Right cardiac atrium (tissue), 5 donors: ENCODE results near the gene KCNQ5. TPM values are rescaled to one million over a fixed set of nuclear protein-coding genes. Genes with fewer than 3 reads are reported as not detected.
"Not testable (repeated sequence)": the region's sequence is repeated elsewhere in the genome, so short reads cannot be mapped to it uniquely, and the experiment has no call there.

Experiments used
- ATAC-seq, 2 donors: fragments of 200-7000 bp; cut with Tn5 transposase; one replicate each; pipeline versions ENCODE4 v1.8.0 to v1.9.1; 2020; ENCODE audit warnings: moderate library complexity in 2 of 2, mild to moderate bottlenecking in 1 of 2
- DNase-seq, 3 donors: peaks; one replicate each; pipeline ENCODE4 v3.0.0-alpha.2; 2020
- H3K27ac ChIP-seq: one replicate; pipeline ENCODE4 v1.5.1; 2013; ENCODE audit warnings: mild to moderate bottlenecking, low read length, control low read depth, moderate library complexity
- H3K27me3 ChIP-seq: one replicate; pipeline ENCODE4 v1.6.1; 2013; ENCODE audit not compliant: control insufficient read depth, insufficient read depth
- H3K4me1 ChIP-seq: one replicate; pipeline ENCODE4 v1.6.1; 2013; ENCODE audit warnings: low read length; ENCODE audit not compliant: control insufficient read depth, insufficient read depth
- H3K4me3 ChIP-seq: one replicate; pipeline ENCODE4 v1.5.1; 2013; ENCODE audit warnings: low read length, control low read depth
- H3K9me3 ChIP-seq: one replicate; pipeline ENCODE4 v1.6.1; 2013; ENCODE audit warnings: low read length; ENCODE audit not compliant: control insufficient read depth
- WGBS: extraction: QIAGEN DNeasy Blood & Tissue Kit; methylation state at CpG from one replicate; pipeline ENCODE4 v1.1.7; 2013; 5-methylcytosine and 5-hydroxymethylcytosine counted together
- intact Hi-C, 4 donors: fragments of 100-400 bp; cut with DNase I; formaldehyde crosslinking; loops; one replicate each; pipeline versions ENCODE4 v1.11.0 to v1.14.0; 2022 to 2023
- polyA plus RNA-seq: library from polyadenylated mRNA; stranded (reverse); fragments of 200-250 nt; gene quantifications from one replicate; pipeline ENCODE4 v1.2.3, GENCODE V29; 2013
- total RNA-seq, 4 donors: library from RNA; stranded (reverse); fragmentation: NEBNext Ultra II Directional; extraction: Animal tissue kit (Norgen Biotek cat#: 25700); gene quantifications; one replicate each; pipeline ENCODE4 v1.2.1, GENCODE V29; 2021
- donor health status: healthy with polysubstance abuse.
- donor health status: DM: no; HTN: yes; CAD: no.
- donor health status: DM: no; HTN: no; CAD: no.
- donor health status: DM: no; HTN: yes; CAD: no; lungs with severe emphysema.
- donor health status: DM: yes; HTN: yes; CAD: no.

Gene KCNQ5
- total and polyA plus RNA-seq, 5 donors: 0.20 to 0.68 (median 0.36) TPM; not detected in 1

DNA sequence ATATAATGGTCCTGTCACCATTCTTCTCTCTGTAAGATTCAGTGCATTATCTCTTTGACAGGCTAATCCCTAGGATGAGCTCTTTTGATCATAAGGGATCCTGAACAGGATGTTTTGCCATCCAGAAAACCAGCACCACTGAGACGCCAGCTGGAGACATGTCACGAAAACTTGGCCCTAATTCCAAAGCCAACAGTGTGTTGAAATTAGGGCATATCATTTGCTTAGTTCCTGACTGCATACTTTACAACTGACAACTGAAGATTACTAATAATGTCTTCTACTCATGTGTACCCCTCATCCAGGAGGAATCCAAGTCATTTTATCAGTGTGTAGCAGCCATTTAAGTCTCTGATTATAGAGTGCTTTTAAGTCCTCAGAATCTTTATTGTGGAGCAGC is 243.6 kb downstream of the KCNQ5 start:
- ATAC-seq: peak in 1 of 2 donors; percentile 44
- intact Hi-C loops: no loop called here
- Histone ChIP-seq H3K4me1 (no peaks in the 10 kb centered on the region), H3K4me3 (no peak overlapping the region), H3K27ac (no peak overlapping the region), H3K27me3 (no peaks in the 10 kb centered on the region), H3K9me3 (no peaks in the 10 kb centered on the region)
- DNase-seq: peak in 1 of 3 donors; percentile 15
- WGBS: 45% methylated on average over 2 of the region's 2 CpGs

DNA sequence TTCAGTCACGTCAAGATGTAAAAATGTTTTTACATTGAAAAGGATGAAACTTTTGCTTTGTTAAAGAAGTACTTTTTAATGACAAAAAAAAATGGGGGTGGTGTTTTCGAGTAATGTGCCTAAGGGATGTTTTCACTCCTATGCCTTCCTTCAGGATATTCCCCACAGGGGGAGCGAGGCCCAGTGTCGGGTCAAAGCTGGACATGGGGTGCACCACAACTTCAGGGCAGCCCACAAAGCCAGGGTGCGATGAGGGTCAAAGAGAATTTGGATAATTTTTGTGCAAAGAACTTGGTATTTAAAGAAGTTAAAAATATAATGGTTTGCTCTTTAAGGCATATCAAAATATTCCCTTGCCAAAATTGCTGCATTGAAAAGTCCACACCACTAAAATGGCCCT is 247.8 kb downstream of the KCNQ5 start:
- Histone ChIP-seq H3K27ac (no peak overlapping the region), H3K9me3 (no peaks in the 10 kb centered on the region), H3K4me1 (no peaks in the 10 kb centered on the region), H3K4me3 (no peak overlapping the region), H3K27me3 (no peaks in the 10 kb centered on the region)
- intact Hi-C loops: no loop called here
- DNase-seq: no peak
- 93% methylated on average over 5 of the region's 5 CpGs for WGBS
- ATAC-seq: no peak

DNA sequence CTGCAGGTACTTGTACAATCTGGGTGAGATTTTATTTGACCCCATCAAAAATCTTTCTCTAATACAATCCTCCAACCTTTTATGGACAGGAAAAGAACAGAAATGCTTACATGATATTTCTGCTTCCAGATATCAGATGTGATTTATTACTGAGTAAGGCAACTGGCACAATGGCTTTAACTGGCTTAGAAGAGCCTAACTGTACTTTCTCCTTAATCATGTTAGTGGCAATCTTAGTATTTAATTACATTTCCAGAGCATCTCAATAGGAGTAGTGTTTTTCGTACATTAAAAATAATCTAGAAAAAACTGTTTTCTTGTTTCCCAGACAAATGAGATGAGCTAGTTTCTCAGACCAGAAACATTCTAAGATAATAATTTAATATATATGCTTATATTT is 251.6 kb downstream of the KCNQ5 start:
- intact Hi-C loops: no loop called here
- no peaks in the 10 kb centered on the region for H3K27me3 ChIP-seq
- ATAC-seq (no peak), DNase-seq (no peak)
- no peaks in the 10 kb centered on the region for H3K4me1 ChIP-seq
- no peak overlapping the region for H3K4me3 ChIP-seq
- no peaks in the 10 kb centered on the region for H3K9me3 ChIP-seq
- H3K27ac ChIP-seq: no peak overlapping the region
- WGBS: 84% methylated on average over 1 of the region's 1 CpG

DNA sequence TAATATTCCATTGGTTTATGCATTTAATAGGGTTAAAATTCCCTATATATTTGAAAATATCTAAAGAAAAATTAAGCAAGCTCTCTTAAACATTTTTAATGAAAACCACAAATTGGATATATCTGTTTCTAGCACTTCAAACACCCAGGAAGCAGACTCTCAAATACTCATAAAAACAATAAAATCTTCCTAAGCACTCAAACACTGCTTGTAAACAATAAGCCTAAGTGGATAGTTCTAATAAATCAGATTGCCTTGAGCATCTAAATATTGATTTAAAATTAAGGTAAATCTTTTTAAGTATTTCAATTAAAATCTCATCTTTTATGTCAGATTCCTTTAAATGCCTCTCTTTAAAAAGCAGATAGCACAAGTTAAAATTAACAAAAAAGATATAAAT is 254.4 kb downstream of the KCNQ5 start:
- Histone ChIP-seq H3K4me1 (no peaks in the 10 kb centered on the region), H3K27me3 (no peaks in the 10 kb centered on the region), H3K4me3 (no peak overlapping the region), H3K9me3 (no peaks in the 10 kb centered on the region), H3K27ac (no peak overlapping the region)
- intact Hi-C loops: no loop called here
- DNase-seq: no peak
- ATAC-seq: no peak

DNA sequence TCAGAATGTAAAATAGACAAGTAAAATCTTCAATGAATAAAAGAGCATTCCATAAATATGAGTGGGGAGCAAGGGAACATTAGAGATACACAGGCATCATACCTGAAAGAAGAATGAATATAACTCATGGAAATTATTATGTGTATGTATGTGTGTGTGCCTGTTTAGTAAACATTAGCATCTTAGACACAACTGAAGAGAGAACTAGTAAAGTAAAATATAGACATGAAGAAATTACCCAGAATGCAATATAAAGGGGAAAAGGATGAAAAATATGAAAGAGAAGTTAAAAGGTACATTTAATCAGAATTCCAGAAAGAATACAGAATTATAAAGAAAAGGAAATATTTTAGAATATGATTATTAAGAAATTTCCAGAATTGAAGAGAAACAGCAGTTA is 264.3 kb downstream of the KCNQ5 start:
- no peak for DNase-seq
- intact Hi-C loops: no loop called here

DNA sequence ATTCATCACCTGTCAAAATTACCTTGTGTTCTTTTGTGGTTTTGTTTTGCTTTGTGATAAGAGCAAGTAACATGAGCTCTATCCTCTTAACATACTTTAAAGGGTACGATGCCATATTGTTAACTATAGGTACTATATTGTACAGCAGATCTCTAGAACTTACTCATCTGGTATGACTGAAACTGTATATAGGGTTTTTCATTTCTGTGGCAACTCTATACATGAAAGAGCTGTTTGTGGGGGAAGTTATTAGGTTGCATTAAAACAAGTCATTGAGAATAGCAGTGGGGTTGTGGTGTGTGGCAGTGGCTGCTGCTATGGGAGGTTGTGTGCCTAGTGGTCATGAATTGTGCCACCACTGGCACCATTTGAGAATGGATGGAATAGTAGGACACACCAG is 268.4 kb downstream of the KCNQ5 start:
- WGBS: 73% methylated on average over 1 of the region's 1 CpG
- H3K27me3 ChIP-seq: no peaks in the 10 kb centered on the region

More for the DNA sequence above, 264.3 kb downstream of the KCNQ5 start:
- no peak overlapping the region for H3K27ac ChIP-seq
- ATAC-seq: no peak
- H3K4me3 ChIP-seq: no peak overlapping the region
- no peaks in the 10 kb centered on the region for H3K9me3 ChIP-seq
- H3K27me3 ChIP-seq: no peaks in the 10 kb centered on the region
- no peaks in the 10 kb centered on the region for H3K4me1 ChIP-seq

DNA sequence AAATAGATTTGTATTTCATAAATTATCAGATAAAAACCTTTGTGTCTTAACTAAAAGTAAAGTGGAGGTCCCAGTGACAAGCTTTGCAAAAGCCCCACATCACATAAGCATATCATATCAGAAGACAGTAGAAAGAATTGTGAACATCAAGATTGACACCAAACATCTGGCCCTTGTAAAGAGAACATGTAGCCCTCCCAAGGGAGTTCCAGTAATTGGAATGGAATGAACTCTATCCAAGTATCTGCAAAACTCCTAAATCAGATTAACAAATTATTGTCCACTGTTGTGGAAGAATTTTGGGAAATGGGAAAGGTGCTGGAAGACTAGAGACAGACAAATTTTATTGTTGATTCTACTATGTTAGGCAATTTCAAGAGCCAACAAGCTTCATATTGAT is 268.8 kb downstream of the KCNQ5 start:
- ATAC-seq: no peak
- Histone ChIP-seq H3K27ac (no peak overlapping the region), H3K27me3 (no peaks in the 10 kb centered on the region), H3K9me3 (no peaks in the 10 kb centered on the region), H3K4me1 (no peaks in the 10 kb centered on the region), H3K4me3 (no peak overlapping the region)
- intact Hi-C loops: no loop called here
- no peak for DNase-seq

More for the DNA sequence above, 268.4 kb downstream of the KCNQ5 start:
- H3K4me3 ChIP-seq: no peak overlapping the region
- no peaks in the 10 kb centered on the region for H3K4me1 ChIP-seq
- intact Hi-C loops: no loop called here
- H3K27ac ChIP-seq: no peak overlapping the region
- no peaks in the 10 kb centered on the region for H3K9me3 ChIP-seq
- DNase-seq (no peak), ATAC-seq (no peak)

DNA sequence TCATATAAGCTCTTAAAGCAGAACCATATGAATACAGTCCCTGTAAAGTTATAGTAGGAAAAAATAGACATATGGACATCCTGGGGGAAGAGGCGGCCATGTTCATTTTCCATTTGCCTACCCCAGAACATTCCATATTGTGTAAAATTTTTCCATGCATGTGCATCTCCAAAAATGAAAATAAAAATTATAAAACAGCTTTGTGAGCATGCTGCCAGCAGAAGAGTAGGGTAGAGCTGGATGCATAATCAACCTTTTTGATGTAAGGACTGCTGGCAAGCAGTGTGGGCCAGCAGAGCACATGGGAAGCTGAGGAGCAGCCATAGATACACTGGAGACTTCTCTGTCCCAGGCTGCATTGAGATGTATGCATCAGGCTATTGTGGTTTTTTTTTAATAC is 271.0 kb downstream of the KCNQ5 start:
- intact Hi-C loops: no loop called here
- Histone ChIP-seq H3K27ac (no peak overlapping the region), H3K27me3 (no peaks in the 10 kb centered on the region), H3K4me1 (no peaks in the 10 kb centered on the region), H3K9me3 (no peaks in the 10 kb centered on the region), H3K4me3 (no peak overlapping the region)
- 90% methylated on average over 1 of the region's 1 CpG for WGBS
- DNase-seq: no peak
- ATAC-seq: no peak

DNA sequence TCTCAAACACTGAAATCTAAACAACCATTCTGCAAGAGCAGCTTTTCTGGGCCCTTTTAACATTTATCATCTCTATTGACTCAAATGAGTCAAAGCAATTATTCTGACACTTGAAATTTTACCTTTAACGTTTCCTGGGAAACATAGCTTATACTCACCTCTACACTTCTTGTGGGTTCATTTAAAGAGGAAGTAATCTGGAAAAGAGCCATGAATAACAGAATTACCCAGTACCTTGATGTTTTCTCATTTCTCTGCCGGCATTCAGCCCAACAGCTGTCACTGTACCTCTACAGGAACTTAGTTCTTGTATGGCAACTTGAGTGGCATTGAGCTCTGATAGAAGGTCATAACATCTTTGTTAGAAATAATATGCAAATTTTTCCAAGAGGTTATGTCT is 272.2 kb downstream of the KCNQ5 start:
- ATAC-seq (no peak), DNase-seq (no peak)
- no peak overlapping the region for H3K27ac ChIP-seq
- H3K9me3 ChIP-seq: no peaks in the 10 kb centered on the region
- intact Hi-C loops: no loop called here
- 51% methylated on average over 2 of the region's 2 CpGs for WGBS
- no peaks in the 10 kb centered on the region for H3K4me1 ChIP-seq
- H3K4me3 ChIP-seq: no peak overlapping the region
- no peaks in the 10 kb centered on the region for H3K27me3 ChIP-seq

DNA sequence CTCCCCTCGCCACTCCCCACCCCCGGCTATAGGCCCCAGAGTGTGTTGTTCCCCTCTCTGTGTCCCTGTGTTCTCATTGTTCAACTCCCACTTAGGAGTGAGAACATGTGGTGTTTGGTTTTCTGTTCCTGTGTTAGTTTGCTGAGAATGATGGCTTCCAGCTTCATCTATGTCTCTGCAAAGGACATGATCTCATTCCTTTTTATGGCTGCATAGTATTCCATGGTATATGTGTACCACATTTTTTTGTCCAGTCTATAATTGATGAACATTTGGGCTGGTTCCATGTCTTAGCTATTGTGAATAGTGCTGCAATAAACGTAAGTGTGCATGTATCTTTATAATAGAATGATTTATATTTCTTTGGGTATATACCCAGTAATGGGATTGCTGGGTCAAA is 276.4 kb downstream of the KCNQ5 start:
- H3K4me1 ChIP-seq, intact Hi-C loops, DNase-seq, ATAC-seq, H3K27me3 ChIP-seq, H3K27ac ChIP-seq, H3K4me3 ChIP-seq, H3K9me3 ChIP-seq: not testable (repeated sequence)
- 66% methylated on average over 3 of the region's 3 CpGs for WGBS

DNA sequence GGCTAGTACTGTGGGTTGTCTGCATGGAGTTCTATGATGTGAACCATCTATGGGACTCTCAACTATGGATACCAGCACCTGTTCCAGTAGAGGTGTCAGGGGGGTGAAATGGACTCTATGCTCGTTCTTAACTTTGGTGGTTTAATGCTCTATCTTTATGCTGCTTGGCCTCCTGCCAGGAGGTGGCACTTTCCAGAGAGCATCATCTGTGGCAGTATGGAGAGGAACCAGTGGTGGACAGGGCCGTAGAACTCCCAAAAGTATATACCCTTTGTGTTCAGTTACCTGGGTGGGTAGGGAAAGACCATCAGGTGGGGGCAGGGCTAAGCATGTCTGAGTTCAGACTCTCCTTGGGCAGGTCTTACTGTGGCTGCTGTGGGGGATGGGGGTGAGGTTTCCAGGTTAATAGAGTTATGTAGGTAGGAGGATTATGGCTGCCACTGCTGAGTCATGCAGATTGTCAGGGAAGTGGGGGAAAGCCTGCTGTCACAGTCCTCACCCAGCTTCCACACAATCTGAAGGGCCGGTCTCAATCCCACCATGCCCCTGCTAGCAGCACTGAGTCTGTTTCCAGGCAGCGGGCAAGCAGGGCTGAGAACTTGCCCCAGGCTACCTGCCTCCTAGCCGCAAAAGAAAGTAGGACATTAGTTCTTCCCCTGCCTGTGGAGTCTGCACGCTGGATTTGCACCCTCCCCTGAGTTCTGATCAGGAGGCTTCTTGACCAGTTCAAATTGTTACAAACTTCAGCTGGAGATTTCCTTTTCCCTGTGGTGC is 284.0 kb downstream of the KCNQ5 start:
- intact Hi-C loops: no loop called here
- Histone ChIP-seq H3K27me3 (no peaks in the 10 kb centered on the region), H3K9me3 (no peaks in the 10 kb centered on the region), H3K4me1 (no peaks in the 10 kb centered on the region), H3K27ac (no peak overlapping the region), H3K4me3 (no peak overlapping the region)
- ATAC-seq (no peak), DNase-seq (no peak)
- 90% methylated on average over 6 of the region's 6 CpGs for WGBS
